ENCODE results near the gene TTLL11. TPM values are rescaled to one million over a fixed set of nuclear protein-coding genes. Genes with fewer than 3 reads are reported as not detected.
A peak's percentile ranks its signal among the peaks of the same experiment; 100 is the strongest.

Gene TTLL11
- total RNA-seq, 2 donors from 2014 or later, result 2.3 to 4.2 TPM

- no peak for ATAC-seq
- H3K9me3 ChIP-seq (ENCODE audit: control insufficient read depth, low read length, poor library complexity, severe bottlenecking), result no peaks in the 10 kb centered on the region
- H3K27me3 Mint-ChIP-seq, result peaks cover 5% of the 10 kb centered on the region
- H3K4me3 Mint-ChIP-seq, result no peak overlapping the region
- H3K27ac Mint-ChIP-seq, result no peak overlapping the region
- H3K36me3 Mint-ChIP-seq (ENCODE audit: low read depth), result peaks cover 6% of the 10 kb centered on the region
- H3K4me1 Mint-ChIP-seq, result peaks cover 2% of the 10 kb centered on the region
- DNase-seq, result no peak
Observed at GRCh38 chr9:121944711-121945191, 148.4 kb downstream of the TTLL11 start.

- peaks cover 5% of the 10 kb centered on the region for H3K27me3 Mint-ChIP-seq
- no peak for ATAC-seq
- no peaks in the 10 kb centered on the region for H3K9me3 ChIP-seq (ENCODE audit: control insufficient read depth, low read length, poor library complexity, severe bottlenecking)
- no peak overlapping the region for H3K27ac Mint-ChIP-seq
- H3K4me1 Mint-ChIP-seq, result peaks cover 2% of the 10 kb centered on the region
- H3K36me3 Mint-ChIP-seq (ENCODE audit: low read depth), result peaks cover 6% of the 10 kb centered on the region
- no peak overlapping the region for H3K4me3 Mint-ChIP-seq
- DNase-seq, result no peak
Observed at GRCh38 chr9:121943463-121943862, 149.6 kb downstream of the TTLL11 start.

GRCh38 chr9:121942866-121943382 is 150.2 kb downstream of the TTLL11 start:
- Mint-ChIP-seq H3K4me1 (no peaks in the 10 kb centered on the region), H3K36me3 (ENCODE audit: low read depth) (peaks cover 6% of the 10 kb centered on the region), H3K27ac (no peak overlapping the region), H3K27me3 (peaks cover 5% of the 10 kb centered on the region), H3K4me3 (no peak overlapping the region)
- DNase-seq (no peak), ATAC-seq (no peak)
- H3K9me3 ChIP-seq (ENCODE audit: control insufficient read depth, low read length, poor library complexity, severe bottlenecking), result no peaks in the 10 kb centered on the region

GRCh38 chr9:121942313-121942712 is 150.8 kb downstream of the TTLL11 start:
- ATAC-seq, result no peak

GRCh38 chr9:121939643-121940042 is 153.5 kb downstream of the TTLL11 start:
- ATAC-seq (no peak), DNase-seq (no peak)
- no peaks in the 10 kb centered on the region for H3K9me3 ChIP-seq (ENCODE audit: control insufficient read depth, low read length, poor library complexity, severe bottlenecking)
- Mint-ChIP-seq H3K27me3 (no peaks in the 10 kb centered on the region), H3K4me1 (no peaks in the 10 kb centered on the region), H3K4me3 (no peak overlapping the region), H3K36me3 (ENCODE audit: low read depth) (peaks cover 7% of the 10 kb centered on the region), H3K27ac (no peak overlapping the region)

More at GRCh38 chr9:121942313-121942712, 150.8 kb downstream of the TTLL11 start:
- no peak for DNase-seq
- Mint-ChIP-seq H3K4me3 (no peak overlapping the region), H3K27ac (no peak overlapping the region), H3K4me1 (no peaks in the 10 kb centered on the region), H3K27me3 (peaks cover 5% of the 10 kb centered on the region), H3K36me3 (ENCODE audit: low read depth) (peaks cover 6% of the 10 kb centered on the region)
- H3K9me3 ChIP-seq (ENCODE audit: control insufficient read depth, low read length, poor library complexity, severe bottlenecking), result no peaks in the 10 kb centered on the region

DNA sequence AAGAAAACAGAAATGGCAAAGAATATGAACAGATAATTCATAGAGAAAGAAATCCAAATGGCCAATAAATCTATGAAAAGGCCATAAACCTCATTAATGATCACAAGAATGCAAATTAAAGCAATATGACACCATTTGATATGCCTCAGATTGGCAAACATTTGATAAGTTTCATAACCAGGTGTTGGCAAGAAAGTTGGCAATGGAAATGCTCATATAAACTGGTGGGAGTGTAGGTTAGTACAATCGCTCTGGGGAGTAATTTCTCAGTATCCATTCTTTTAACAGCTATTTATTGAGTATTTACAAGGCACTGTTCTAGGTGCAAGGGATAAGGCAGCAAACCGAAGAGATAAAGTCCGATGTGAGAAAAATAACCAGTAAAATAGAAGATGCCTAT is 154.5 kb downstream of the TTLL11 start:
- H3K27ac Mint-ChIP-seq, result no peak overlapping the region
- H3K27me3 Mint-ChIP-seq, result no peaks in the 10 kb centered on the region
- no peaks in the 10 kb centered on the region for H3K4me1 Mint-ChIP-seq
- no peak for ATAC-seq
- no peak overlapping the region for H3K4me3 Mint-ChIP-seq
- H3K9me3 ChIP-seq (ENCODE audit: control insufficient read depth, low read length, poor library complexity, severe bottlenecking), result no peaks in the 10 kb centered on the region
- H3K36me3 Mint-ChIP-seq (ENCODE audit: low read depth), result peaks cover 4% of the 10 kb centered on the region
- DNase-seq, result no peak

DNA sequence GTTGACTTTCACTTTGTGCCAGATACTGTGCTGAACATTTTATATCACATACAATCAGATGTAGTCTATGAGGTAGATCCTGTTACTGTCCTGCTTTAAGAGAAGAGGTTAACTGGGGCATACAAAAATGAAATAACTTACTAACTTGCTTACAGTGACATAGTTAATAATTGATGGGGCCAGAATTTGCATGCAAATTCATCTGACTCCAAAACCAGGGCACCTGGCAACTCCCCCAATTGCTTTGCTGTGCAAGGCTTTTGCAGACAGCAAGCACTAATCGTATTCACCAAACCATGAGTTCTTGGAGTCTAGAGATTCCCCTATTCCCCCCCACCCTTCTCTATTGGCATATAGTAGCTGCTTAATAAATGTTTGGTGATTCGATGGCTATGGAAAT is 155.9 kb downstream of the TTLL11 start:
- Mint-ChIP-seq H3K4me3 (no peak overlapping the region), H3K4me1 (no peaks in the 10 kb centered on the region), H3K27ac (no peak overlapping the region), H3K36me3 (ENCODE audit: low read depth) (peaks cover 2% of the 10 kb centered on the region), H3K27me3 (no peaks in the 10 kb centered on the region)
- ATAC-seq (no peak), DNase-seq (no peak)
- no peaks in the 10 kb centered on the region for H3K9me3 ChIP-seq (ENCODE audit: control insufficient read depth, low read length, poor library complexity, severe bottlenecking)

DNA sequence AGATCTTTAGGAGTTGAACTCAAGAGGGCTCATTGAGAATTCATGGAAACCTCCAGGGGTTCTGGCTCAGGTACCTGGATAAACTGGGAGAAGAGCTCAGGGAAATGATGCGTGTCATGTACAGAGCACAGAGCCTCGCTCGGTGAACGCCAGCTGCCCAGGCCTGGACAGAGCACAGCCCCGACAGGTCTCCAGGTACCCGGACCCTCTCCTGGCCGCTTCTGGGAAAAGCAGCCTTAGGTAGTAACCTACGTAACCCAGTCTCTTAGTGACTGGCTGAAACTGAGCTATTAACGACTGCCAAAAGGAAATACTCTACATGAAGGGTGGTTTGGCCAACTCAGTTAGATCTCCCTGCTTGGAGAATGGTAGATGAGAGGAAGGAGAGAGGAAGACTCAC is 157.4 kb downstream of the TTLL11 start:
- DNase-seq, result no peak
- no peaks in the 10 kb centered on the region for H3K4me1 Mint-ChIP-seq
- no peak overlapping the region for H3K27ac Mint-ChIP-seq
- H3K9me3 ChIP-seq (ENCODE audit: control insufficient read depth, low read length, poor library complexity, severe bottlenecking), result no peaks in the 10 kb centered on the region
- H3K4me3 Mint-ChIP-seq, result no peak overlapping the region
- H3K36me3 Mint-ChIP-seq (ENCODE audit: low read depth), result peaks cover 2% of the 10 kb centered on the region
- no peaks in the 10 kb centered on the region for H3K27me3 Mint-ChIP-seq
- ATAC-seq, result no peak

DNA sequence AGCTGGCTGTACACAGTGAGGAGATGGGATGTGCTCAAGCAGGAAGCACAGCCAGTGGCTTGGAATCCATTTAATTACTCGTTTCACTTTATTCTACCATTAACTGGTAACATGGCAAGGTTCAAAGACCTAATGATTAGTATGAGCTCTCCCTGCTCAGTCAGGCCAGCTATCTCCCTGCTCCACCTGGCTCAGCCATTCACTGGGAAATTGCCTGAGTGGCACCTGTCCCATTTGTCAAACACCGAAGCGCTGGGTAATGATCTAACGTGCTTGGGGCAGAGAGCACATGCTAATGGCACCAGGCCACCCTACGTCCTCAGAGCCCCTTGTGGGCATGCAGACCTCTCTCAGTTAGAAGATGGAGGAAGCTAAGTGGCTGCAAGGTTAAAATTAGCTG is 162.2 kb downstream of the TTLL11 start:
- Mint-ChIP-seq H3K4me3 (no peak overlapping the region), H3K36me3 (ENCODE audit: low read depth) (peaks cover 2% of the 10 kb centered on the region)

DNA sequence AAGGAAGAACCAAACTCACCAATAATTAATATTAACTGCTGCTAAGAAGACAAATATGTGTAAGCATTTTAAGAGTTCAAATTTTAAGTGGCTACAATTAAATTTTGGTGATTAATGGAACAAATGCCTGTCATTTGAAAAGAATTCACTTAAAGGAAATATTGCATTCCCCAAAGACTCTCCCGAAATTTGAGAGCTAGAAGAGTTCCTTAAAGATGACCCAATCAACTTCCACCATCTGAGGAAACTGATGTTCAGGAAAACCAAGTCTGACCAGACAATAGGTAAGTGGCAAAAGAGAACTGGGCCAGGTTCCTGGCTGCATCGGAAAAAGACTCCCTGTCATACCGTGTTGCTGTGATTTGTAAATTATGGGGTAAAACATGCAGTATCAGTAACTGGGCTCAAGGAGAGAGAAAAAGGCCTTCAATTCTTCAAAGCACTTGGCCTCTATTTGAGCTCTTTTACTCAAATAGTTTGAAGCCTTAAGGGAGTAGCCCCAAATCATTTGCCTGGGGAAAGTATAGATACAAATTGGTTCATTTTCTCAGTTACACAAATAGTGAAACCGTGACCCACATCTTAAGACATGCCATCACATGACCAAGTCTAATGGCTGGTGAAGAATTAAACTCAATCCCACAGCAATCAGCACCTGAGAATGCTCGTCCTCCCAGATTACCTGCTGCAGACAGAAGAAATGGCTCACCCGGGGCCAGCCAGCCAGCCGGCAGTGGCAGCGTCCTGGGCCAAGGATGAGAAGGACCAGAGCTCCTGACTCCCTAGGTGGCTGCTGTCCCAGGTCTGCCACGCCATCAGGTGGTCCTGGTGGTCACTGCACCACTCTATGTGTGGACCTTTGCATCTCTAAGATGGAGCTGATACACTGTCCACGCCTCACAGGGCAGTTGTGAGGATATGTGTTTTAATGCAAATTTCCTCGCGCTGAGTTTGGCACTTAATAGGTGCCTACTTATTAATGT is 162.9 kb downstream of the TTLL11 start:
- Mint-ChIP-seq H3K27ac (no peak overlapping the region), H3K36me3 (ENCODE audit: low read depth) (no peaks in the 10 kb centered on the region), H3K4me1 (no peaks in the 10 kb centered on the region), H3K4me3 (no peak overlapping the region), H3K27me3 (no peaks in the 10 kb centered on the region)
- no peak for ATAC-seq
- no peak for DNase-seq
- no peaks in the 10 kb centered on the region for H3K9me3 ChIP-seq (ENCODE audit: control insufficient read depth, low read length, poor library complexity, severe bottlenecking)

More for the DNA sequence above, 162.2 kb downstream of the TTLL11 start:
- no peak overlapping the region for H3K27ac Mint-ChIP-seq
- H3K27me3 Mint-ChIP-seq, result no peaks in the 10 kb centered on the region
- H3K4me1 Mint-ChIP-seq, result no peaks in the 10 kb centered on the region
- ATAC-seq (no peak), DNase-seq (no peak)
- H3K9me3 ChIP-seq (ENCODE audit: control insufficient read depth, low read length, poor library complexity, severe bottlenecking), result no peaks in the 10 kb centered on the region

DNA sequence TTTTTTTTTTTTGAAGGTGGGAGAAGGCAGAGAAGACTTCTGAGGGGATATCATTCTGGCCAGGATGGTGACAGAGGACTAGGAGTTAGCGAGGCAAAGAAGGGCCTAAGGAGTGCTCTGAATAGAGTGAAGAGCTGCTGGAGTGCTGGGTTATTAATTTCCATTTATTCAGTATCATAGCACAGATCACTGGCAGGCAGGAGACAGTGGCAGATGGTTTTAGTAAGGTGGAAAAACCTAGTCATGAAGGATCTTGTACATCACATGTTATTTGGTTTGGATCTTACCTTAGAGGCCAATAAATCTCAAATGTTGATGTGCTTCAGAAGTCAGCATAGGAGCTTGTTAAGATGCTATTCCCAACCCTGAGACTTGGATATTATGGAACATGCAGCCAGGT is 165.5 kb downstream of the TTLL11 start:
- no peaks in the 10 kb centered on the region for H3K9me3 ChIP-seq (ENCODE audit: control insufficient read depth, low read length, poor library complexity, severe bottlenecking)
- Mint-ChIP-seq H3K4me3 (no peak overlapping the region), H3K27me3 (peaks cover 5% of the 10 kb centered on the region), H3K36me3 (ENCODE audit: low read depth) (no peaks in the 10 kb centered on the region), H3K27ac (no peak overlapping the region), H3K4me1 (no peaks in the 10 kb centered on the region)
- no peak for ATAC-seq
- DNase-seq, result no peak

DNA sequence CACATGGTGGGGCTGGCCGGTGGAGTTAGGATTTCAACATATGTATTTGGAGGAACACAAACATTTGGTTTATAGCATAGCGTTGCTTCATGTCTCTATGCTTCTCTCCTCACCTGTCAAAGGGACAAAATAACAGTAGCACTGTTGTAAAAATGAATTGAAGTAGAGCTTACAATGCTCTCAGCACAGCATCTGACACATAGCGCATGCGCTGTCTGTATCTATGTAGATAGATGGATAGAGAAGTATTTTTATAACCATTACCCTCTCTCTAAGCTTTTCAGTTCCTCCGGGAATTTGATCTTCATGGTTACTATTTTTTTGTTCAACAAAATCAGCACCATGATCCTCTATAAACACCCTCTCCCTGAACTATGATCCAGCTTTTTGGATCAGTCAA is 166.0 kb downstream of the TTLL11 start:
- H3K9me3 ChIP-seq (ENCODE audit: control insufficient read depth, low read length, poor library complexity, severe bottlenecking), result no peaks in the 10 kb centered on the region
- Mint-ChIP-seq H3K36me3 (ENCODE audit: low read depth) (no peaks in the 10 kb centered on the region), H3K4me1 (no peaks in the 10 kb centered on the region), H3K27ac (no peak overlapping the region), H3K4me3 (no peak overlapping the region), H3K27me3 (peaks cover 5% of the 10 kb centered on the region)
- ATAC-seq (no peak), DNase-seq (no peak)

DNA sequence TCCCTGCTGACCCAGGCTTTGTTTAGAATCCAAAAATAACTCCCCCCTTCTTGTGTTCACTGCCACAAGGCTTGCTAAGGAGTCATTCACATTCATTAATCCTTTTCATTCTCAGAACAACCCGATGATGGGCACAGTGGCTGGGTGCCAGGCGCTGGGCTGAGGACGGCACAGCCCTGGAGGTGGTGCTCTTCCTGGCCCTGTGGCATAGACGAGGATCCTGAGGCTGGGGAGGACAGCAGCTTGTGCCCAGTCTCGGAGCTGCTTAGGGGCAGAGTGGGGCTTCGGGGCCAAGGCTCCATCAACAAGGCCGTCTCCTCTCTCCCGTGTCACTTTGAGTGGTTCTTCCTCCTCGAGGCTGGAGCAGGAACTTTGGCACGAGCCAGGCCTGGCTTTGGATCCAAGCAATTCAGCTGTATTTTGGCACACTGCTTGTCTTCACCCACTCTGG is 166.7 kb downstream of the TTLL11 start:
- Mint-ChIP-seq H3K4me1 (no peaks in the 10 kb centered on the region), H3K27me3 (peaks cover 5% of the 10 kb centered on the region), H3K36me3 (ENCODE audit: low read depth) (no peaks in the 10 kb centered on the region), H3K27ac (no peak overlapping the region), H3K4me3 (peak overlapping the region; percentile 15)
- DNase-seq (no peak), ATAC-seq (no peak)
- H3K9me3 ChIP-seq (ENCODE audit: control insufficient read depth, low read length, poor library complexity, severe bottlenecking), result no peaks in the 10 kb centered on the region

Measured in T-helper 17 cell (primary cell).